Natural killer cell (primary cell): ENCODE results near the gene CEP85. TPM values are rescaled to one million over a fixed set of nuclear protein-coding genes. Genes with fewer than 3 reads are reported as not detected.

Experiments used
- ATAC-seq, 3 donors: fragments of 150-1000 bp in 2 of 3; fragments of 200-7000 bp in 1 of 3; cut with Tn5 transposase; 1 replicate in 1 of 3; 2 replicates in 2 of 3; pipeline ENCODE4 v1.10.0; 2021; ENCODE audit warnings: mild to moderate bottlenecking in 2 of 3, moderate library complexity in 2 of 3
- DNase-seq, 2 donors: peaks; one replicate each; pipeline versions ENCODE4 v3.0.0 to v3.0.0-alpha.2; 2013 to 2021; ENCODE audit warnings: mixed read lengths in 1 of 2
- H3K27ac ChIP-seq: one replicate; pipeline ENCODE4 v1.5.1; 2013; ENCODE audit warnings: mild to moderate bottlenecking, low read length
- H3K27me3 ChIP-seq: one replicate; pipeline ENCODE4 v1.6.1; 2013; ENCODE audit warnings: low read length; ENCODE audit not compliant: control insufficient read depth, insufficient read depth
- H3K36me3 ChIP-seq: one replicate; pipeline ENCODE4 v1.6.1; 2013; ENCODE audit warnings: low read length; ENCODE audit not compliant: control insufficient read depth, insufficient read depth
- H3K4me1 ChIP-seq: one replicate; pipeline ENCODE4 v1.6.1; 2013; ENCODE audit warnings: low read length; ENCODE audit not compliant: control insufficient read depth, insufficient read depth
- H3K4me3 ChIP-seq: one replicate; pipeline ENCODE4 v1.5.1; 2013; ENCODE audit warnings: low read length
- H3K9me3 ChIP-seq: one replicate; pipeline ENCODE4 v1.6.1; 2013; ENCODE audit warnings: low read length; ENCODE audit not compliant: control insufficient read depth, insufficient read depth
- H3K27ac Mint-ChIP-seq, 2 donors: one replicate each; pipeline ENCODE4 v1.8.0; 2022; ENCODE audit warnings: mild to moderate bottlenecking in 2 of 2, mixed read lengths in 2 of 2, moderate library complexity in 1 of 2
- H3K27me3 Mint-ChIP-seq, 2 donors: one replicate each; pipeline ENCODE4 v1.8.0; 2022; ENCODE audit warnings: low read depth in 2 of 2, mixed read lengths in 2 of 2
- H3K36me3 Mint-ChIP-seq: one replicate; pipeline ENCODE4 v1.8.0; 2022; ENCODE audit warnings: mixed read lengths
- H3K4me1 Mint-ChIP-seq, 2 donors: one replicate each; pipeline ENCODE4 v1.8.0; 2022; ENCODE audit warnings: mixed read lengths in 2 of 2
- H3K4me3 Mint-ChIP-seq: one replicate; pipeline ENCODE4 v1.8.0; 2022; ENCODE audit warnings: mild to moderate bottlenecking, moderate library complexity, mixed read lengths
- H3K9me3 Mint-ChIP-seq, 2 donors: one replicate each; pipeline ENCODE4 v1.8.0; 2022; ENCODE audit warnings: mixed read lengths in 2 of 2
- CTCF ChIP-seq: fragments of 200-600 bp; IDR thresholded peaks from one replicate; pipeline ENCODE4 v1.8.0; 2022; ENCODE audit warnings: antibody characterized with exemption
- WGBS: methylation state at CpG from one replicate; pipeline ENCODE4 v1.1.7; 2013; ENCODE audit warnings: missing lambda C conversion rate; ENCODE audit not compliant: insufficient coverage; 5-methylcytosine and 5-hydroxymethylcytosine counted together
- intact Hi-C: fragments of 100-400 bp; cut with micrococcal nuclease; formaldehyde crosslinking; loops from one replicate; pipeline ENCODE4 v1.14.2; 2022
- total RNA-seq, 4 donors: library from RNA; stranded (reverse); fragments of 120-200 nt in 1 of 4; gene quantifications; one replicate each; pipeline versions ENCODE4 v1.2.3 to v1.2.4, GENCODE V29; 2013 to 2022

Gene CEP85
- total RNA-seq, 3 donors from 2014 or later (not counting 1 experiment from before 2014, with no cell fraction given), result 13.0 to 20.4 (median 18.0) TPM

DNA sequence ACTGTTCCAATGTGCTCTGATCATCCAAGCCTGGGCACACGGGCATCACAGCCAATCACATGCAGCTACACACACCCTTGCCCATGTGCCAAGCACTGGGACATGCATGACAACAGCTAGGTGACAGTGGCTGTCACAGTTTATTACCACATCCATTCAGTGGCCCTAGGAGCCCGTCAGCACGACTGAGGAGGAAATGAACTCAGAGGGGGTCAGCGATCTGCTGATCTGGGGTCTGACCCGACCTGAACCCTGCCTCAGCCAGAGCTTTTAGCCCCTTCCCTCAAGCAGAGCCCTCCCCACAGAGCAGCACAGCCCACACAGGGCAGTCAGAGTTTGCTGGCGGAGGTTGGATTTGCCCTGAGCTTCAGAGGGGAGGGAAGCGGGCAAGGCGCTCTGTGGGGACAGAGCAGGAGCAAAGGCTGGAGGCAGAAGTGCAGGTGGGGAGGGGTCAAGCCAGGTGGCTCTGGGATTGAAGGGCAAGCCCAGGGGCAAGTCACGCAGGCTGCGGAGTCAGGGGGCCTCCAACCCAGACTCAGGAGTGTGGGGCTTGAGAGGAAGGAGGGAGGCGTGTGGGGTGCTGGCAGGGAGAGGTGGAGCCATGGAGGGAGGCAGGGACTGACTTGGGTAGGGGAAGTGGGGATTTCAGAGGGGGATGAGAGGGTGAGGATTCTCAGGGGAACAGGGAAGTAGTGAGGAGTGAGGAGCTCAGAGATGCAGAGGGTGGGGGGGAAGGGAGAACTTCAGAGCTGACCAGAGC is 56.3 kb downstream of the CEP85 start:
- TF ChIP-seq CTCF, result no peak
- Mint-ChIP-seq H3K27ac (peak overlapping the region; percentile 86 to 96), H3K27me3 (no peaks in the 10 kb centered on the region), H3K4me3 (peak overlapping the region; percentile 49), H3K9me3 (no peaks in the 10 kb centered on the region), H3K36me3 (no peaks in the 10 kb centered on the region), H3K4me1 (peaks cover 40 to 66% of the 10 kb centered on the region in 2 donors)
- H3K4me1 ChIP-seq, result peaks cover 76% of the 10 kb centered on the region
- ATAC-seq, result peak; percentile 32 to 51 (median 46)
- WGBS, result 35% methylated on average over 11 of the region's 11 CpGs
- intact Hi-C loops, result no loop called here
- H3K9me3 ChIP-seq, result no peaks in the 10 kb centered on the region
- DNase-seq, result peak in 1 of 2 donors; percentile 52
- H3K4me3 ChIP-seq, result no peak overlapping the region
- H3K27ac ChIP-seq, result peak overlapping the region; percentile 92
- no peaks in the 10 kb centered on the region for H3K36me3 ChIP-seq
- no peaks in the 10 kb centered on the region for H3K27me3 ChIP-seq

DNA sequence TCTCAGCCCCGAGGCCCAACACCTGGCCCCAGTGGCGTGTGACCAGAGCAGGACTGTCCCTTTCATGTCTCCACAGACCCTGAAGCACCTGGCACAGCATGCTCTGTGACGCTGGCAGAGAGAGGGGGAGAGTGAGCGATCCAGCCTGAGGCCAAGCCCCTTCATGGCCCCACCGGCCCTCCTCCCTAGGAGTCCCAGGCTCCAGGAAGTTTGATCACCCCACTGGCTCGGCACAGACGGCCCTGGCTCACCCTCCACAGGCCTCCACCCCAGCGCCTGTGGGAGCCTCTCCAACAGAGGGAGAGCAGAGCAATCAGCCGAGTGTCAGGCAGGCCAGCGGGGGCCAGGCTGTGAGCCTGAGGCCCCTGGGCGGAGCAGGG is 56.9 kb downstream of the CEP85 start:
- Histone ChIP-seq H3K36me3 (no peaks in the 10 kb centered on the region), H3K27me3 (no peaks in the 10 kb centered on the region), H3K9me3 (no peaks in the 10 kb centered on the region), H3K4me3 (no peak overlapping the region), H3K27ac (peak overlapping the region; percentile 92), H3K4me1 (peaks cover 70% of the 10 kb centered on the region)
- no peak for ATAC-seq
- H3K27me3 Mint-ChIP-seq, result no peaks in the 10 kb centered on the region
- no peaks in the 10 kb centered on the region for H3K9me3 Mint-ChIP-seq
- no peak for DNase-seq
- peak overlapping the region; percentile 86 to 96 for H3K27ac Mint-ChIP-seq
- TF ChIP-seq CTCF, result no peak
- H3K4me3 Mint-ChIP-seq, result no peak overlapping the region
- 61% methylated on average over 11 of the region's 11 CpGs for WGBS
- H3K4me1 Mint-ChIP-seq, result peaks cover 37 to 60% of the 10 kb centered on the region in 2 donors
- H3K36me3 Mint-ChIP-seq, result no peaks in the 10 kb centered on the region
- intact Hi-C loops, result no loop called here

GRCh38 chr1:26291433-26291832 is 57.4 kb downstream of the CEP85 start:
- H3K27ac Mint-ChIP-seq, result peak overlapping the region in 1 of 2 donors; percentile 86
- Histone ChIP-seq H3K27ac (peak overlapping the region; percentile 92), H3K4me1 (peaks cover 65% of the 10 kb centered on the region), H3K36me3 (peaks cover under 1% of the 10 kb centered on the region), H3K9me3 (no peaks in the 10 kb centered on the region), H3K27me3 (no peaks in the 10 kb centered on the region), H3K4me3 (no peak overlapping the region)
- no peak overlapping the region for H3K4me3 Mint-ChIP-seq
- H3K36me3 Mint-ChIP-seq, result no peaks in the 10 kb centered on the region
- H3K27me3 Mint-ChIP-seq, result no peaks in the 10 kb centered on the region
- 89% methylated on average over 3 of the region's 3 CpGs for WGBS
- H3K9me3 Mint-ChIP-seq, result no peaks in the 10 kb centered on the region
- no peak for TF ChIP-seq CTCF
- no peak for DNase-seq
- ATAC-seq, result no peak
- H3K4me1 Mint-ChIP-seq, result peaks cover 37 to 55% of the 10 kb centered on the region in 2 donors
- intact Hi-C loops, result no loop called here
